Tibial nerve (tissue), 4 donors: ENCODE data around the gene NDRG3. TPM values are rescaled to one million over a fixed set of nuclear protein-coding genes. Genes with fewer than 3 reads are reported as not detected.
"Not testable (repeated sequence)": the region's sequence is repeated elsewhere in the genome, so short reads cannot be mapped to it uniquely, and the experiment has no call there.

Experiments
- DNase-seq, 2 donors: peaks; one replicate each; pipeline ENCODE4 v3.0.0-alpha.2; 2019; ENCODE audit warnings: low spot score in 2 of 2
- H3K27ac ChIP-seq, 4 donors: fragments of 200-600 bp; sonication (generic) in 3 of 4; one replicate each; pipeline ENCODE4 v1.5.1; 2017 to 2019; ENCODE audit warnings: mild to moderate bottlenecking in 1 of 4
- H3K27me3 ChIP-seq, 2 donors: fragments of 200-600 bp; sonication (generic) in 1 of 2; one replicate each; pipeline versions ENCODE4 v1.5.1 to v1.6.0; 2017 to 2019
- H3K36me3 ChIP-seq, 3 donors: fragments of 200-600 bp; sonication (generic); one replicate each; pipeline ENCODE4 v1.5.1; 2018 to 2019
- H3K4me1 ChIP-seq, 4 donors: fragments of 200-600 bp; sonication (generic) in 3 of 4; one replicate each; pipeline ENCODE4 v1.5.1; 2017 to 2019
- H3K4me3 ChIP-seq, 4 donors: fragments of 200-600 bp; sonication (generic) in 3 of 4; one replicate each; pipeline ENCODE4 v1.5.1; 2017 to 2019; ENCODE audit warnings: mild to moderate bottlenecking in 1 of 4, moderate library complexity in 1 of 4
- H3K9me3 ChIP-seq, 4 donors: fragments of 200-600 bp; sonication (generic) in 3 of 4; one replicate each; pipeline ENCODE4 v1.5.1; 2017 to 2019
- EP300 ChIP-seq, 2 donors: sonication (generic); formaldehyde crosslinking; IDR thresholded peaks; one replicate each; pipeline ENCODE4 v1.6.1; 2017; ENCODE audit warnings: antibody characterized with exemption in 2 of 2, mild to moderate bottlenecking in 1 of 2
- POLR2A ChIP-seq, 2 donors: fragments of 450-650 bp; IDR thresholded peaks; one replicate each; pipeline ENCODE4 v1.6.1; 2017; ENCODE audit warnings: antibody characterized with exemption in 2 of 2, mild to moderate bottlenecking in 2 of 2, moderate library complexity in 2 of 2
- whole genome bisulfite sequencing, 2 donors: methylation state at CpG; one replicate each; pipeline ENCODE4 v1.1.5; 2018; 5-methylcytosine and 5-hydroxymethylcytosine counted together
- total RNA-seq, 4 donors: library from RNA; depleted of rRNA; stranded (reverse); fragments of >200 nt; gene quantifications; one replicate each; pipeline ENCODE4 v1.1.0, GENCODE V29; 2016
- TF ChIP-seq, protein P1 (sequence below), 5 experiments: fragments of 200-600 bp in 3 of 5; fragments of 450-650 bp in 2 of 5; sonication (generic) in 3 of 5; IDR thresholded peaks; one replicate each; pipeline ENCODE4 v1.5.1; 2016 to 2019; ENCODE audit warnings: antibody characterized with exemption in 5 of 5, mild to moderate bottlenecking in 3 of 5, moderate library complexity in 2 of 5

Gene NDRG3
- total RNA-seq, 4 donors from 2014 or later = 13.9 to 21.9 (median 19.2) TPM

- Histone ChIP-seq H3K9me3 (no peaks in the 10 kb centered on the region), H3K27ac (peak overlapping the region in 1 of 4 donors; percentile 68), H3K4me3 (peak overlapping the region in 1 of 4 donors; percentile 21), H3K36me3 (no peaks in the 10 kb centered on the region), H3K4me1 (peaks cover 0 to 4% (median 0%) of the 10 kb centered on the region in 4 donors), H3K27me3 (no peaks in the 10 kb centered on the region)
- no peak for DNase-seq
- 91 to 94% methylated on average over 7 of the region's 7 CpGs for WGBS, 2 donors
- TF ChIP-seq POLR2A (IDR thresholded peaks at IDR 0.05) = no peak
- no peak for TF ChIP-seq EP300 (IDR thresholded peaks at IDR 0.05)
- TF ChIP-seq, protein P1, sequence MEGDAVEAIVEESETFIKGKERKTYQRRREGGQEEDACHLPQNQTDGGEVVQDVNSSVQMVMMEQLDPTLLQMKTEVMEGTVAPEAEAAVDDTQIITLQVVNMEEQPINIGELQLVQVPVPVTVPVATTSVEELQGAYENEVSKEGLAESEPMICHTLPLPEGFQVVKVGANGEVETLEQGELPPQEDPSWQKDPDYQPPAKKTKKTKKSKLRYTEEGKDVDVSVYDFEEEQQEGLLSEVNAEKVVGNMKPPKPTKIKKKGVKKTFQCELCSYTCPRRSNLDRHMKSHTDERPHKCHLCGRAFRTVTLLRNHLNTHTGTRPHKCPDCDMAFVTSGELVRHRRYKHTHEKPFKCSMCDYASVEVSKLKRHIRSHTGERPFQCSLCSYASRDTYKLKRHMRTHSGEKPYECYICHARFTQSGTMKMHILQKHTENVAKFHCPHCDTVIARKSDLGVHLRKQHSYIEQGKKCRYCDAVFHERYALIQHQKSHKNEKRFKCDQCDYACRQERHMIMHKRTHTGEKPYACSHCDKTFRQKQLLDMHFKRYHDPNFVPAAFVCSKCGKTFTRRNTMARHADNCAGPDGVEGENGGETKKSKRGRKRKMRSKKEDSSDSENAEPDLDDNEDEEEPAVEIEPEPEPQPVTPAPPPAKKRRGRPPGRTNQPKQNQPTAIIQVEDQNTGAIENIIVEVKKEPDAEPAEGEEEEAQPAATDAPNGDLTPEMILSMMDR (IDR thresholded peaks at IDR 0.05) = no peak
Measured at GRCh38 chr20:36645353-36645752, 100.5 kb downstream of the NDRG3 start.

DNA sequence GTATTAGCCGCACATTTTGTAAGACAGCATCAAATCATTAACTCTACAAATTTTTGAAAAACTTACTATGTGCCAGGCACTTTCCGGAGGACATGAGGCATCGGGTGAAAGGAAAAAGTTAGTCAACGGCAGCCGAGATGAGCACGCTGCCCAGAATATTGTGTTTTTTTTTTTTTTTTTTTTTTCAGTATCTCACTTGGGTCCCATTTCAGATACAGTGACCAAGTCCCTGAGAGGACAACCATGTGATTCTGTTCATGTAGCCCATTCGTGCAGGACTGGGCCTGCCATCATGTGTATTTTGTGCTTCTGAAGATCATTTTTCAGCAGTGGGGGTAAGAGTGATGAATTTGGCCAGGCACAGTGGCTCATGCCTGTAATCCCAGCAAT lies 101.2 kb downstream of the NDRG3 start:
- Histone ChIP-seq H3K4me1 (peaks cover 0 to 4% (median 0%) of the 10 kb centered on the region in 4 donors), H3K27me3 (no peaks in the 10 kb centered on the region), H3K27ac (no peak overlapping the region), H3K36me3 (no peaks in the 10 kb centered on the region), H3K9me3 (no peaks in the 10 kb centered on the region), H3K4me3 (no peak overlapping the region)
- WGBS, 2 donors = 67 to 69% methylated on average over 7 of the region's 7 CpGs
- TF ChIP-seq EP300 (IDR thresholded peaks at IDR 0.05) = no peak
- no peak for TF ChIP-seq POLR2A (IDR thresholded peaks at IDR 0.05)
- TF ChIP-seq, protein P1 (IDR thresholded peaks at IDR 0.05) = no peak
- no peak for DNase-seq

DNA sequence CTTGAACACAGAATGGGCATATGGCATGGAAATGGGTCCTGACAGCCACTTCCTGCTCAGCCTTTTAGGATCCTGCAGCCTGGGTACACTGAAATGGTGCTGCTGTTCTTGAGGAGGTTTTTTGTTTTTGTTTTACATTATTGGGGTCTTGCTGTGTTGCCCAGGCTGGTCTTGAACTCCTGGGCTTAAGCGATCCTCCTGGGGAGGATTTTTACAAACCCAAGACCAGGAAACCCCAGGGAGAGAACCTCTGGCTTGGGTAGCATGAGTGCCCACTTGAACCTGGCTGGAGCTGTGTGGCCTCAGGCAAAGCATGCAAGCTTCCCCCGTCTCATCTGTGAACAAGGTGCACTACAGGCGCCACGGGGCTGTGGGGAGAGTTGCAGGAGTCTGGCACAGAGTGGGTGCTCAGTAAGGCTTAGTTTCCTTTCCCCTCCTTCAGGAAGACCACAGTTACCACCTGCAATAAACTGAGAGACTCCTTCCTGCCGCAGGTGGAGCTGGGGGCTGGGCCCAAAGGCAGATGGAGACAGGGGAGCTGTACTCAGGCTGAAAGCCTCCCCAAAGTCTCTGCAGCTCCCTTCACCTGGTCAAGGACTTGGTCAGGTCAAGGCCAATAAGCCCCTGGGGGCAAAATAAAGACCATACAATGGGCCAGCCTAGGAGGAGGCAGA lies 101.7 kb downstream of the NDRG3 start:
- no peak overlapping the region for H3K4me3 ChIP-seq
- no peak for DNase-seq
- H3K27ac ChIP-seq = no peak overlapping the region
- H3K36me3 ChIP-seq = no peaks in the 10 kb centered on the region
- peaks cover 0 to 4% (median 0%) of the 10 kb centered on the region in 4 donors for H3K4me1 ChIP-seq
- WGBS, 2 donors = 63 to 73% methylated on average over 5 of the region's 5 CpGs
- H3K27me3 ChIP-seq = no peaks in the 10 kb centered on the region
- no peak for TF ChIP-seq POLR2A (IDR thresholded peaks at IDR 0.05)
- TF ChIP-seq, protein P1 (IDR thresholded peaks at IDR 0.05) = no peak
- no peak for TF ChIP-seq EP300 (IDR thresholded peaks at IDR 0.05)
- no peaks in the 10 kb centered on the region for H3K9me3 ChIP-seq

DNA sequence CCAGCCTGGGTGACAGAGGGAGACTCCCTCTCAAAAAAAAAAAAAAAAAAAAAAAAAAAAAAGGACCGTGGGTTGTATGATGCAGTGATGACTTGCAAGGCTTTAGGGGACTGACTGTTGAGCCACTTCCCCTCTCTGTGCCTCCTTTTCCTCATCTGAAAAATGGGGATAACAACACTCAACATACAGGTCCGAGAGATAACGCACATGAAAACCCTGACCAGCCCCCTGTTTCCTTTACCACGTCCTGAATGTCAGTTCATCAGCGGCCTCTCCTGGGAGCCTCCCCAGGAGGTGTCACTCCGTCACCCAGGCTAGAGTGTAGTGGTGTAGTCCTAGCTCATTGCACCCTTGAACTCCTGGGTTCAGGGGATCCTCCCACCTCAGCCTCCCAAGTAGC lies 103.8 kb downstream of the NDRG3 start:
- H3K27me3 ChIP-seq = no peaks in the 10 kb centered on the region
- DNase-seq = no peak
- H3K4me3 ChIP-seq = no peak overlapping the region
- H3K36me3 ChIP-seq = no peaks in the 10 kb centered on the region
- H3K27ac ChIP-seq = no peak overlapping the region
- 79 to 89% methylated on average over 6 of the region's 6 CpGs for WGBS, 2 donors
- TF ChIP-seq POLR2A (IDR thresholded peaks at IDR 0.05) = no peak
- no peak for TF ChIP-seq EP300 (IDR thresholded peaks at IDR 0.05)
- TF ChIP-seq, protein P1 (IDR thresholded peaks at IDR 0.05) = no peak
- H3K4me1 ChIP-seq = peaks cover 0 to 4% (median 0%) of the 10 kb centered on the region in 4 donors
- no peaks in the 10 kb centered on the region for H3K9me3 ChIP-seq

- WGBS, 2 donors = 84 to 85% methylated on average over 3 of the region's 3 CpGs
- Histone ChIP-seq H3K36me3 (no peaks in the 10 kb centered on the region), H3K27ac (no peak overlapping the region), H3K27me3 (no peaks in the 10 kb centered on the region), H3K4me1 (peaks cover 0 to 4% (median 0%) of the 10 kb centered on the region in 4 donors), H3K4me3 (no peak overlapping the region), H3K9me3 (no peaks in the 10 kb centered on the region)
- DNase-seq = no peak
- no peak for TF ChIP-seq POLR2A (IDR thresholded peaks at IDR 0.05)
- no peak for TF ChIP-seq EP300 (IDR thresholded peaks at IDR 0.05)
- TF ChIP-seq, protein P1 (IDR thresholded peaks at IDR 0.05) = no peak
Measured at GRCh38 chr20:36641506-36641843, 104.4 kb downstream of the NDRG3 start.

- H3K9me3 ChIP-seq, DNase-seq, H3K4me3 ChIP-seq, H3K36me3 ChIP-seq, H3K4me1 ChIP-seq, H3K27ac ChIP-seq, H3K27me3 ChIP-seq: not testable (repeated sequence)
- 95 to 96% methylated on average over 12 of the region's 12 CpGs for WGBS, 2 donors
Measured at GRCh38 chr20:36638876-36639400, 107.0 kb downstream of the NDRG3 start.
